HepG2 (cell line): ENCODE measurements around the gene SYNE1. TPM values are rescaled to one million over a fixed set of nuclear protein-coding genes. Genes with fewer than 3 reads are reported as not detected.

Experiments
- ATAC-seq: fragments of 200-7000 bp; cut with Tn5 transposase; 3 replicates; pipeline ENCODE4 v1.9.1; 2020; ENCODE audit warnings: mild to moderate bottlenecking, moderate library complexity
- BruUV-seq: library from RNA; stranded (reverse); fragments of 400-500 nt; replicated peaks from 2 replicates; lab custom pipeline; 2021; lab: Mats Ljungman, UMichigan
- CTCF ChIA-PET: fragments of 300-600 bp; formaldehyde crosslinking; extraction: SDS; loops from one replicate; lab custom pipeline; 2021; ENCODE audit warnings: low total read pairs, inconsistent platforms, low intra/inter-chr PET ratio; lab: Yijun Ruan, JAX
- POLR2A ChIA-PET: fragments of 350-600 bp; sonication (Branson Sonifier 250); formaldehyde crosslinking; loops from one replicate; lab custom pipeline; 2020; ENCODE audit warnings: antibody characterized with exemption, inconsistent platforms; lab: Yijun Ruan, JAX
- DNase-seq: peaks from one replicate; pipeline ENCODE4 v3.0.0-alpha.2; 2015; ENCODE audit warnings: low spot score
- FAIRE-seq: peaks from 3 replicates; lab custom pipeline; 2011; peaks lifted over from hg19 to GRCh38; lab: Jason Lieb, UNC
- H2AFZ ChIP-seq: one replicate; pipeline ENCODE4 v1.6.1; 2011; ENCODE audit warnings: low read length, inconsistent platforms
- H3K27ac ChIP-seq: fragments of 300-600 bp; 3 replicates; pipeline ENCODE4 v1.8.0; 2011; ENCODE audit warnings: mixed run types, mild to moderate bottlenecking, mixed read lengths, low read length, inconsistent platforms; ENCODE audit not compliant: insufficient read depth; ENCODE audit errors: extremely low read length
- H3K27me3 ChIP-seq, 2 experiments: fragments of 200-600 bp in 1 of 2; 2 replicates in 1 of 2; 3 replicates in 1 of 2; pipeline versions ENCODE4 v1.6.0 to v1.8.0; 2011; ENCODE audit warnings: low read length in 2 of 2, mild to moderate bottlenecking in 2 of 2, moderate library complexity in 2 of 2, inconsistent platforms in 1 of 2; ENCODE audit not compliant: insufficient read depth in 2 of 2, control insufficient read depth in 1 of 2
- H3K36me3 ChIP-seq, 2 experiments: fragments of 200-600 bp in 1 of 2; replicated peaks in 1 of 2; 2 replicates in 1 of 2; 3 replicates in 1 of 2; pipeline versions ENCODE4 v1.5.1 to v1.8.0; 2011; ENCODE audit warnings: low read length in 2 of 2, inconsistent platforms in 1 of 2; ENCODE audit not compliant: insufficient read depth in 2 of 2, control insufficient read depth in 1 of 2
- H3K4me1 ChIP-seq: 2 replicates; pipeline ENCODE4 v1.5.1; 2012; ENCODE audit warnings: low read length, inconsistent platforms; ENCODE audit not compliant: insufficient read depth
- H3K4me2 ChIP-seq: 2 replicates; pipeline ENCODE4 v1.6.0; 2011; ENCODE audit warnings: low read depth, low read length, inconsistent platforms
- H3K4me3 ChIP-seq, 3 experiments: fragments of 200-600 bp in 1 of 3; sonication (generic), shearing (Covaris generic) in 1 of 3; replicated peaks in 1 of 3; 2 replicates each; pipeline ENCODE4 v1.5.1; 2011 to 2016; ENCODE audit warnings: low read length in 3 of 3, inconsistent platforms in 2 of 3, low read depth in 2 of 3, mild to moderate bottlenecking in 2 of 3, control low read depth in 1 of 3, mixed read lengths in 1 of 3; ENCODE audit not compliant: insufficient read depth in 1 of 3
- H3K79me2 ChIP-seq: one replicate; pipeline ENCODE4 v1.6.1; 2011; ENCODE audit warnings: low read length, inconsistent platforms; ENCODE audit not compliant: insufficient read depth
- H3K9ac ChIP-seq: 2 replicates; pipeline ENCODE4 v1.6.0; 2011; ENCODE audit warnings: mild to moderate bottlenecking, low read depth, low read length, inconsistent platforms; ENCODE audit not compliant: insufficient read depth
- H3K9me3 ChIP-seq: 2 replicates; pipeline ENCODE4 v1.5.1; 2012; ENCODE audit warnings: mild to moderate bottlenecking, low read length
- H4K20me1 ChIP-seq: 2 replicates; pipeline ENCODE4 v1.6.0; 2011; ENCODE audit warnings: inconsistent platforms, mild to moderate bottlenecking, low read length, moderate library complexity; ENCODE audit not compliant: insufficient read depth
- CTCF ChIP-seq: sonication (generic); formaldehyde crosslinking; IDR thresholded peaks from 2 replicates; pipeline ENCODE4 v1.5.0; 2020; ENCODE audit warnings: mild to moderate bottlenecking, missing genetic modification reagents, moderate library complexity
- EP300 ChIP-seq, 3 experiments: sonication (generic) in 1 of 3; formaldehyde crosslinking in 1 of 3; IDR thresholded peaks; 2 replicates each; pipeline versions ENCODE4 v1.5.1 to v1.6.1; 2011 to 2020; ENCODE audit warnings: low read depth in 2 of 3, low read length in 2 of 3, borderline replicate concordance in 1 of 3, improper control_type of control experiment in 1 of 3, mild to moderate bottlenecking in 1 of 3, missing genetic modification reagents in 1 of 3, moderate library complexity in 1 of 3
- ZNF207 ChIP-seq: fragments of 450-650 bp; IDR thresholded peaks from 2 replicates; pipeline ENCODE4 v1.6.1; 2016; ENCODE audit warnings: antibody characterized with exemption, borderline replicate concordance
- ZNF256 ChIP-seq: sonication (generic); formaldehyde crosslinking; conservative IDR thresholded peaks from 2 replicates; pipeline ENCODE4 v1.4.0; 2020; ENCODE audit warnings: missing genetic modification reagents
- ZNF670 ChIP-seq: sonication (generic); formaldehyde crosslinking; IDR thresholded peaks from 2 replicates; pipeline ENCODE4 v1.8.0; 2022; ENCODE audit warnings: mild to moderate bottlenecking, missing genetic modification reagents, borderline replicate concordance
- ZNF674 ChIP-seq: sonication (generic); formaldehyde crosslinking; IDR thresholded peaks from 2 replicates; pipeline ENCODE4 v1.5.0; 2020; ENCODE audit warnings: low read depth, mild to moderate bottlenecking, missing genetic modification reagents
- WGBS: methylation state at CpG from one replicate; pipeline ENCODE4 v1.1.6; 2017; ENCODE audit warnings: low lambda C conversion rate; 5-methylcytosine and 5-hydroxymethylcytosine counted together
- in situ Hi-C: cut with HindIII; loops from 2 replicates; pipeline ENCODE4 v1.10.0; 2017; ENCODE audit warnings: low pct_unique_long_range_greater_than_20kb; ENCODE audit not compliant: extremely low pct_ligation_motif_present
- intact Hi-C: fragments of 100-400 bp; cut with micrococcal nuclease; formaldehyde crosslinking; loops from one replicate; pipeline ENCODE4 v1.10.0; 2022; ENCODE audit not compliant: unreplicated experiment
- polyA plus RNA-seq, 8 experiments: library from polyadenylated mRNA; depleted of rRNA in 3 of 8; stranded (reverse) in 7 of 8; unstranded in 1 of 8; fragments of >200 nt; fragmentation: Illumina TruSeq in 4 of 8; extraction: Trizol in 4 of 8; gene quantifications; 2 replicates each; pipeline versions ENCODE4 v1.2.1 to v1.2.3, GENCODE V29; 2011 to 2016; ENCODE audit warnings: low read depth in 4 of 8, missing spikeins in 1 of 8, mixed read lengths in 1 of 8; ENCODE audit not compliant: insufficient read depth in 1 of 8
- total RNA-seq, 5 experiments: library from RNA; depleted of rRNA; stranded (reverse); fragments of >200 nt; fragmentation: Illumina TruSeq; extraction: Trizol; gene quantifications; 2 replicates each; pipeline ENCODE4 v1.2.3, GENCODE V29; 2016; ENCODE audit warnings: low read depth in 1 of 5

Gene SYNE1
- total and polyA plus RNA-seq, 2 of the 13 experiments (the other 11 are each of a cell fraction or from before 2014, with no cell fraction given), result 5.5 to 15.9 TPM

GRCh38 chr6:152605941-152606340 lies 31.2 kb downstream of the SYNE1 start:
- FAIRE-seq, result no peak
- intact Hi-C loops (no loop called here), in situ Hi-C loops (no loop called here)
- DNase-seq, result no peak
- BruUV-seq, result no TSS peak
- Histone ChIP-seq H2AFZ (no peak overlapping the region), H3K27me3 (no peaks in the 10 kb centered on the region), H3K27ac (no peak overlapping the region), H3K36me3 (no peaks in the 10 kb centered on the region), H3K79me2 (no peaks in the 10 kb centered on the region), H3K9ac (no peak overlapping the region), H4K20me1 (no peaks in the 10 kb centered on the region), H3K4me1 (peaks cover 8% of the 10 kb centered on the region; the same call in 1 of the 2 replicates), H3K4me3 (no peak overlapping the region), H3K4me2 (no peak overlapping the region), H3K9me3 (no peaks in the 10 kb centered on the region)
- no peak for ATAC-seq
- ChIA-PET POLR2A (no interaction called here), CTCF (no interaction called here)
- WGBS, result 14% methylated on average over 2 of the region's 2 CpGs
- TF ChIP-seq ZNF207, result no peak

- no peaks in the 10 kb centered on the region for H3K27me3 ChIP-seq
- no peak for FAIRE-seq
- CTCF ChIA-PET, result no interaction called here
Measured at GRCh38 chr6:152605342-152605741, 31.8 kb downstream of the SYNE1 start.

More at GRCh38 chr6:152605342-152605741, 31.8 kb downstream of the SYNE1 start:
- in situ Hi-C loops, result no loop called here
- no peaks in the 10 kb centered on the region for H3K36me3 ChIP-seq
- TF ChIP-seq ZNF670 (CRISPR knock-in tag), result no peak
- TF ChIP-seq CTCF (CRISPR knock-in tag), result no peak
- no peak for TF ChIP-seq ZNF256
- no peak for TF ChIP-seq ZNF674
- TF ChIP-seq EP300 (IDR thresholded peaks at IDR 0.05; ENCODE audit: low read depth in 2 of 2, low read length in 2 of 2), result no peak
- no peak for TF ChIP-seq EP300 (CRISPR knock-in tag; IDR thresholded peaks at IDR 0.05; ENCODE audit: borderline replicate concordance)
- peaks cover 8% of the 10 kb centered on the region; the same call in 1 of the 2 replicates for H3K4me1 ChIP-seq
- no peak overlapping the region for H3K4me3 ChIP-seq
- H4K20me1 ChIP-seq, result no peaks in the 10 kb centered on the region
- no peaks in the 10 kb centered on the region for H3K79me2 ChIP-seq
- intact Hi-C loops, result no loop called here
- no TSS peak for BruUV-seq
- H3K4me2 ChIP-seq, result no peak overlapping the region
- POLR2A ChIA-PET, result no interaction called here
- no peak overlapping the region for H2AFZ ChIP-seq
- WGBS, result 0% methylated on average over 1 of the region's 1 CpG
- H3K9me3 ChIP-seq, result no peaks in the 10 kb centered on the region
- DNase-seq, result no peak
- H3K9ac ChIP-seq, result no peak overlapping the region
- no peak overlapping the region for H3K27ac ChIP-seq
- ATAC-seq, result no peak
